GM12878 (cell line): ENCODE data around the gene DOK7. TPM values are rescaled to one million over a fixed set of nuclear protein-coding genes. Genes with fewer than 3 reads are reported as not detected.

Experiments used
- ATAC-seq: fragments of 200-7000 bp; cut with Tn5 transposase; 3 replicates; pipeline ENCODE4 v1.9.1; 2020; ENCODE audit warnings: mild to moderate bottlenecking, moderate library complexity
- BruUV-seq: library from RNA; stranded (reverse); fragments of 400-500 nt; replicated peaks from 2 replicates; lab custom pipeline; 2021; lab: Mats Ljungman, UMichigan
- CTCF ChIA-PET: fragments of 300-600 bp; sonication (Branson Sonifier 250); formaldehyde crosslinking; extraction: SDS; loops from one replicate; lab custom pipeline; 2021; ENCODE audit warnings: inconsistent platforms; lab: Yijun Ruan, JAX
- POLR2A ChIA-PET: fragments of 350-600 bp; formaldehyde crosslinking; extraction: SDS; loops from one replicate; lab custom pipeline; 2021; ENCODE audit warnings: inconsistent platforms; lab: Charles Lee
- RAD21 ChIA-PET: fragments of 300-600 bp; sonication (Branson Sonifier 250); formaldehyde crosslinking; loops from one replicate; lab custom pipeline; 2023; ENCODE audit warnings: antibody characterized with exemption; ENCODE audit not compliant: unreplicated experiment; lab: Charles Lee
- SMC1A ChIA-PET: fragments of 300-600 bp; sonication (Branson Sonifier 250); formaldehyde crosslinking; loops from one replicate; lab custom pipeline; 2023; ENCODE audit not compliant: unreplicated experiment, uncharacterized antibody; lab: Charles Lee
- DNase-seq: peaks from one replicate; pipeline ENCODE4 v3.0.0-alpha.2; 2011; ENCODE audit warnings: low read depth, low spot score
- FAIRE-seq: peaks from 3 replicates; lab custom pipeline; 2011; peaks lifted over from hg19 to GRCh38; lab: Jason Lieb, UNC
- H2AFZ ChIP-seq: 2 replicates; pipeline ENCODE4 v1.6.0; 2011; ENCODE audit warnings: low read depth, low read length, control low read depth; ENCODE audit not compliant: control insufficient read depth
- H3K27ac ChIP-seq: 2 replicates; pipeline ENCODE4 v1.5.1; 2011; ENCODE audit warnings: control low read depth; ENCODE audit not compliant: control insufficient read depth, insufficient read depth
- H3K27me3 ChIP-seq, 2 experiments: replicated peaks in 1 of 2; 2 replicates each; pipeline versions ENCODE4 v1.6.0 to v1.6.1; 2011; ENCODE audit warnings: low read length in 1 of 2; ENCODE audit not compliant: control insufficient read depth in 2 of 2, insufficient read depth in 2 of 2
- H3K36me3 ChIP-seq, 2 experiments: 2 replicates each; pipeline ENCODE4 v1.5.1; 2011; ENCODE audit warnings: low read length in 1 of 2; ENCODE audit not compliant: control insufficient read depth in 2 of 2, insufficient read depth in 2 of 2
- H3K4me1 ChIP-seq: 2 replicates; pipeline ENCODE4 v1.6.1; 2011; ENCODE audit warnings: mild to moderate bottlenecking, low read length, moderate library complexity, mixed read lengths; ENCODE audit not compliant: control insufficient read depth, insufficient read depth
- H3K4me2 ChIP-seq: 2 replicates; pipeline ENCODE4 v1.6.0; 2011; ENCODE audit warnings: control low read depth; ENCODE audit not compliant: control insufficient read depth, insufficient read depth
- H3K4me3 ChIP-seq: fragments of 200-600 bp; sonication (generic); 2 replicates; pipeline ENCODE4 v1.5.1; 2016
- H3K79me2 ChIP-seq: 2 replicates; pipeline ENCODE4 v1.6.0; 2011; ENCODE audit warnings: low read length; ENCODE audit not compliant: control insufficient read depth, insufficient read depth
- H3K9ac ChIP-seq: 2 replicates; pipeline ENCODE4 v1.8.0; 2011; ENCODE audit warnings: low read length, control low read depth, mixed read lengths; ENCODE audit not compliant: control insufficient read depth, insufficient read depth
- H3K9me3 ChIP-seq: replicated peaks from 3 replicates; pipeline ENCODE4 v1.5.1; 2011; ENCODE audit warnings: mild to moderate bottlenecking, low read length; ENCODE audit not compliant: control insufficient read depth, insufficient read depth
- H4K20me1 ChIP-seq: 2 replicates; pipeline ENCODE4 v1.6.0; 2011; ENCODE audit not compliant: control insufficient read depth, insufficient read depth
- EP300 ChIP-seq, 2 experiments: fragments of 150-350 bp in 1 of 2; IDR thresholded peaks; 2 replicates each; pipeline ENCODE4 v1.6.1; 2011 to 2012; ENCODE audit warnings: low read depth in 2 of 2, low read length in 2 of 2, borderline replicate concordance in 1 of 2, improper control_type of control experiment in 1 of 2, inconsistent platforms in 1 of 2; ENCODE audit not compliant: control insufficient read depth in 1 of 2
- IRF4 ChIP-seq: IDR thresholded peaks from 2 replicates; pipeline ENCODE4 v1.6.1; 2011; ENCODE audit warnings: low read depth, low read length
- JUND ChIP-seq: IDR thresholded peaks from 2 replicates; pipeline ENCODE4 v1.6.1; 2012; ENCODE audit warnings: low read depth, mild to moderate bottlenecking, low read length, improper control_type of control experiment, moderate library complexity
- POU2F2 ChIP-seq: IDR thresholded peaks from 3 replicates; pipeline ENCODE4 v1.6.1; 2011; ENCODE audit warnings: low read depth, mild to moderate bottlenecking, low read length, borderline replicate concordance
- RELA ChIP-seq: fragments of 450-650 bp; IDR thresholded peaks from 2 replicates; pipeline ENCODE4 v1.8.0; 2014; ENCODE audit warnings: borderline replicate concordance; ENCODE audit not compliant: partially characterized antibody
- SIN3A ChIP-seq: IDR thresholded peaks from 2 replicates; pipeline ENCODE4 v1.6.1; 2012; ENCODE audit warnings: low read depth, low read length, improper control_type of control experiment
- WGBS: methylation state at CpG from one replicate; pipeline ENCODE4 v1.1.6; 2016; ENCODE audit warnings: low lambda C conversion rate; ENCODE audit not compliant: insufficient replicate concordance, insufficient coverage; ENCODE audit errors: missing lambda C conversion rate; 5-methylcytosine and 5-hydroxymethylcytosine counted together
- in situ Hi-C: fragments of 300-500 bp; cut with MboI; formaldehyde crosslinking; loops from 9 replicates; pipeline ENCODE4 v1.14.3; 2018; ENCODE audit warnings: mixed read lengths
- intact Hi-C: fragments of 100-400 bp; cut with micrococcal nuclease; formaldehyde crosslinking; loops from one replicate; pipeline ENCODE4 v1.14.2; 2022; ENCODE audit not compliant: unreplicated experiment
- polyA plus RNA-seq, 11 experiments: library from polyadenylated mRNA; depleted of rRNA in 4 of 11; unstranded in 6 of 11; stranded (reverse) in 5 of 11; fragments of >200 nt; fragmentation: Nextera tagmentation in 4 of 11; fragmentation: Illumina TruSeq in 1 of 11; extraction: Ambion mirVana in 4 of 11; extraction: Trizol in 1 of 11; gene quantifications; 1 replicate in 1 of 11; 2 replicates in 10 of 11; pipeline versions ENCODE4 v1.2.1 to v1.2.3, GENCODE V29; 2011 to 2016; ENCODE audit warnings: inconsistent platforms in 2 of 11, missing spikeins in 2 of 11, low read depth in 1 of 11
- total RNA-seq, 4 experiments: library from RNA; depleted of rRNA in 3 of 4; stranded (reverse); fragments of >200 nt in 3 of 4; fragmentation: Illumina TruSeq in 1 of 4; extraction: Trizol in 1 of 4; gene quantifications; 2 replicates each; pipeline versions ENCODE4 v1.2.1 to v1.2.3, GENCODE V29; 2013 to 2021
- TF ChIP-seq, protein P1 (sequence below): fragments of 450-650 bp; IDR thresholded peaks from 2 replicates; pipeline ENCODE4 v1.6.1; 2017; ENCODE audit warnings: borderline replicate concordance
- TF ChIP-seq, protein P2 (sequence below): fragments of 450-650 bp; IDR thresholded peaks from 2 replicates; pipeline ENCODE4 v1.6.1; 2016; ENCODE audit warnings: mild to moderate bottlenecking
- TF ChIP-seq, protein P3 (sequence below): fragments of 450-650 bp; formaldehyde crosslinking; IDR thresholded peaks from 2 replicates; pipeline ENCODE4 v1.4.0; 2020; ENCODE audit warnings: mild to moderate bottlenecking, moderate library complexity
- TF ChIP-seq, protein P4 (sequence below): IDR thresholded peaks from 2 replicates; pipeline ENCODE4 v1.6.1; 2011; ENCODE audit warnings: borderline replicate concordance, low read depth, mild to moderate bottlenecking, moderate library complexity, mixed read lengths, low read length; ENCODE audit not compliant: insufficient read depth; ENCODE audit errors: extremely low read length

DOK7 gene
- total and polyA plus RNA-seq, 10 of the 15 experiments (the other 5 are each of a cell fraction or from before 2014, with no cell fraction given), result 0.04 to 0.46 (median 0.18) TPM; not detected in 4

DNA sequence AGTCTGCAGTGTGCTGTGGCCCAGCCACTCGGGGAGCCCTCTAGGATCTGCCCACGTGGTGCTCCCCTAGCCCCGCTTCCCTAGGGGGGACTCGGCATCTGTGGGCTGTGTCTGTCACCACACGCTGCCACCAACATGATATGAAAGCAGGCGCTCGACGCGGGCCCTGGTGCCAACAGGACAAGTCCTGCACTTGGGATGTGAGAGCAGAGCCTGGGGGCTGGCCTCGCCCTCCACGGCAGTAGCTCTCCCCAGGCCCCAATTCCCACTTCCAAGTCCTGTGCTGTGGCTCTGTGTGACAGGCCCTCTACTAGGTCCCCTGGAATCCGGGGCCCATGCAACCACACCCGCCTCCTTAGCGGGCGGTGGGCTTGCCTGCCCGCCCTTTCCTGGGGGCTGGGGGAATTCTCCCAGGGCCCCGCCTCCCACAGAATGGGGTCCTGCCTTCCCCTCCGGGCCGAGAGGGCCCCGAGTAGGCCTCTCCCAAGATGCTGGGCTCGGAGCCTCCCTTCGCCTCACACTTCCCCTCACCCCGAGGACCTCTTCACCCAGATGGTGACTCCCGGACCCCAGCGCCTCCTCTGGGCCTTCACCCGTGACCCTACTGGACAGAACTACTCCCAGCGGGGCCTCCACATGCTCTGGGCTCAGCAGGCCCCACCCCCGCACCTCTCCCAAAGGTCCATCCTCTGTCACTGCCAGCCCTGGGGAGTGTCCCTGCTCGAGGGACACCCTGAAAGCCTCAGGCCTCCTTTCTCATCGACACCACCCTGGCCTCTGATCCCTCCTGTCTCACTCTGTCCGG is 57.9 kb downstream of the DOK7 start (continued):
- TF ChIP-seq, protein P1, sequence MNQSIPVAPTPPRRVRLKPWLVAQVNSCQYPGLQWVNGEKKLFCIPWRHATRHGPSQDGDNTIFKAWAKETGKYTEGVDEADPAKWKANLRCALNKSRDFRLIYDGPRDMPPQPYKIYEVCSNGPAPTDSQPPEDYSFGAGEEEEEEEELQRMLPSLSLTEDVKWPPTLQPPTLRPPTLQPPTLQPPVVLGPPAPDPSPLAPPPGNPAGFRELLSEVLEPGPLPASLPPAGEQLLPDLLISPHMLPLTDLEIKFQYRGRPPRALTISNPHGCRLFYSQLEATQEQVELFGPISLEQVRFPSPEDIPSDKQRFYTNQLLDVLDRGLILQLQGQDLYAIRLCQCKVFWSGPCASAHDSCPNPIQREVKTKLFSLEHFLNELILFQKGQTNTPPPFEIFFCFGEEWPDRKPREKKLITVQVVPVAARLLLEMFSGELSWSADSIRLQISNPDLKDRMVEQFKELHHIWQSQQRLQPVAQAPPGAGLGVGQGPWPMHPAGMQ, result no peak

DNA sequence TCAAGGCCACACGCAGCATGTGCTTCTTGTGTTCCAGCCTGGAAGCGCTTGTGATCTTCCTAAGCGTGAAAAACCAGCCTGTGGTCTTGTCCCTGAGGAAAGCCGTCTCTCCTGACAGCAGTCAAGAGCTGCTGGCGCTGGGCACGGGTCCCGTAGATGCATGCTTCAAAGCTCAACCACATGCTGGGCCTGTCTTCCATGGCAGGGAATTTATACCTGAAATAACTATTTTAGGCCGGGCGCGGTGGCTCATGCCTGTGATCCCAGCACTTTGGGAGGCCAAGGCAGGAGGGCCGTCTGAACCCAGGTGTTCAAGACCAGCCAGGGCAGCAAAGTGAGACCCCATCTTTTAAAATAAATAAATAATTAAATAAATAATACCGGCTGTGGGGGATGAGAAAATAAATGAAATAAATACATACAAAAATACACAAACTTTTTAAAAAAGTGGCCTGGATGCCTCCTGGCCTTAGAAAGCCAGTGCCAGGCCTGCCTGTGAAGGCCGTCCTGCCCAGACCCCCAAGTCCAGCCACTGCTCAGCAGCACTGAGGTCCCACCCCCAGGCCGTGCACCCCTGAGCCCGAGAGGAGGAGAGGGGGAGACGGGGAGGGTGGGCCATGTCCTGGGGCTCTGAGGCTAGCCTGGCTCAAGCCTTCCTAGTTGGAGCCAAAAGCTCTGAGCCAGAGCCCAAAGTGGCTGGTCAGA is 58.7 kb downstream of the DOK7 start:
- intact Hi-C loops, result no loop called here
- Histone ChIP-seq H3K9me3 (no peaks in the 10 kb centered on the region), H3K36me3 (peaks cover 16 to 46% of the 10 kb centered on the region in 2 experiments), H2AFZ (no peak overlapping the region), H3K4me2 (no peak overlapping the region), H4K20me1 (no peaks in the 10 kb centered on the region; the same call in 1 of the 2 replicates), H3K4me3 (no peak overlapping the region), H3K79me2 (no peaks in the 10 kb centered on the region), H3K9ac (no peak overlapping the region), H3K27ac (no peak overlapping the region), H3K4me1 (no peaks in the 10 kb centered on the region), H3K27me3 (no peaks in the 10 kb centered on the region)
- DNase-seq (no peak), FAIRE-seq (no peak), ATAC-seq (no peak)
- POLR2A ChIA-PET, result no interaction called here
- BruUV-seq, result no TSS peak
- SMC1A ChIA-PET, result no interaction called here
- in situ Hi-C loops, result no loop called here
- WGBS, result 96% methylated on average over 13 of the region's 16 CpGs
- CTCF ChIA-PET, result no interaction called here
- RAD21 ChIA-PET, result no interaction called here
- TF ChIP-seq EP300 (IDR thresholded peaks at IDR 0.05; ENCODE audit: borderline replicate concordance in 1 of 2, control insufficient read depth in 1 of 2, low read depth in 2 of 2, low read length in 2 of 2) (no peak), JUND (no peak), POU2F2 (no peak), IRF4 (no peak), SIN3A (no peak), RELA (no peak)
- TF ChIP-seq, protein P2, sequence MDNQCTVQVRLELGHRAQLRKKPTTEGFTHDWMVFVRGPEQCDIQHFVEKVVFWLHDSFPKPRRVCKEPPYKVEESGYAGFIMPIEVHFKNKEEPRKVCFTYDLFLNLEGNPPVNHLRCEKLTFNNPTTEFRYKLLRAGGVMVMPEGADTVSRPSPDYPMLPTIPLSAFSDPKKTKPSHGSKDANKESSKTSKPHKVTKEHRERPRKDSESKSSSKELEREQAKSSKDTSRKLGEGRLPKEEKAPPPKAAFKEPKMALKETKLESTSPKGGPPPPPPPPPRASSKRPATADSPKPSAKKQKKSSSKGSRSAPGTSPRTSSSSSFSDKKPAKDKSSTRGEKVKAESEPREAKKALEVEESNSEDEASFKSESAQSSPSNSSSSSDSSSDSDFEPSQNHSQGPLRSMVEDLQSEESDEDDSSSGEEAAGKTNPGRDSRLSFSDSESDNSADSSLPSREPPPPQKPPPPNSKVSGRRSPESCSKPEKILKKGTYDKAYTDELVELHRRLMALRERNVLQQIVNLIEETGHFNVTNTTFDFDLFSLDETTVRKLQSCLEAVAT, result no peak
- TF ChIP-seq, protein P3, sequence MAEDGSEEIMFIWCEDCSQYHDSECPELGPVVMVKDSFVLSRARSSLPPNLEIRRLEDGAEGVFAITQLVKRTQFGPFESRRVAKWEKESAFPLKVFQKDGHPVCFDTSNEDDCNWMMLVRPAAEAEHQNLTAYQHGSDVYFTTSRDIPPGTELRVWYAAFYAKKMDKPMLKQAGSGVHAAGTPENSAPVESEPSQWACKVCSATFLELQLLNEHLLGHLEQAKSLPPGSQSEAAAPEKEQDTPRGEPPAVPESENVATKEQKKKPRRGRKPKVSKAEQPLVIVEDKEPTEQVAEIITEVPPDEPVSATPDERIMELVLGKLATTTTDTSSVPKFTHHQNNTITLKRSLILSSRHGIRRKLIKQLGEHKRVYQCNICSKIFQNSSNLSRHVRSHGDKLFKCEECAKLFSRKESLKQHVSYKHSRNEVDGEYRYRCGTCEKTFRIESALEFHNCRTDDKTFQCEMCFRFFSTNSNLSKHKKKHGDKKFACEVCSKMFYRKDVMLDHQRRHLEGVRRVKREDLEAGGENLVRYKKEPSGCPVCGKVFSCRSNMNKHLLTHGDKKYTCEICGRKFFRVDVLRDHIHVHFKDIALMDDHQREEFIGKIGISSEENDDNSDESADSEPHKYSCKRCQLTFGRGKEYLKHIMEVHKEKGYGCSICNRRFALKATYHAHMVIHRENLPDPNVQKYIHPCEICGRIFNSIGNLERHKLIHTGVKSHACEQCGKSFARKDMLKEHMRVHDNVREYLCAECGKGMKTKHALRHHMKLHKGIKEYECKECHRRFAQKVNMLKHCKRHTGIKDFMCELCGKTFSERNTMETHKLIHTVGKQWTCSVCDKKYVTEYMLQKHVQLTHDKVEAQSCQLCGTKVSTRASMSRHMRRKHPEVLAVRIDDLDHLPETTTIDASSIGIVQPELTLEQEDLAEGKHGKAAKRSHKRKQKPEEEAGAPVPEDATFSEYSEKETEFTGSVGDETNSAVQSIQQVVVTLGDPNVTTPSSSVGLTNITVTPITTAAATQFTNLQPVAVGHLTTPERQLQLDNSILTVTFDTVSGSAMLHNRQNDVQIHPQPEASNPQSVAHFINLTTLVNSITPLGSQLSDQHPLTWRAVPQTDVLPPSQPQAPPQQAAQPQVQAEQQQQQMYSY (CRISPR knock-in tag), result no peak
- TF ChIP-seq, protein P4, sequence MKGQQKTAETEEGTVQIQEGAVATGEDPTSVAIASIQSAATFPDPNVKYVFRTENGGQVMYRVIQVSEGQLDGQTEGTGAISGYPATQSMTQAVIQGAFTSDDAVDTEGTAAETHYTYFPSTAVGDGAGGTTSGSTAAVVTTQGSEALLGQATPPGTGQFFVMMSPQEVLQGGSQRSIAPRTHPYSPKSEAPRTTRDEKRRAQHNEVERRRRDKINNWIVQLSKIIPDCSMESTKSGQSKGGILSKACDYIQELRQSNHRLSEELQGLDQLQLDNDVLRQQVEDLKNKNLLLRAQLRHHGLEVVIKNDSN, result no peak
